Panc1 (cell line): ENCODE data around the gene LDLRAP1.

Experiments
- CTCF ChIP-seq: fragments of 450-650 bp; IDR thresholded peaks from 2 replicates; pipeline ENCODE4 v1.5.1; 2017; ENCODE audit warnings: mild to moderate bottlenecking
- POLR2AphosphoS5 ChIP-seq: IDR thresholded peaks from 2 replicates; pipeline ENCODE4 v1.6.1; 2012; ENCODE audit warnings: mild to moderate bottlenecking, low read depth, low read length, moderate library complexity
- SIN3A ChIP-seq: IDR thresholded peaks from 2 replicates; pipeline ENCODE4 v1.6.1; 2012; ENCODE audit warnings: low read depth, mild to moderate bottlenecking, low read length, moderate library complexity, borderline replicate concordance; ENCODE audit not compliant: insufficient read depth
- TCF7L2 ChIP-seq: IDR thresholded peaks from 2 replicates; pipeline ENCODE4 v1.6.1; 2011; ENCODE audit warnings: mild to moderate bottlenecking, low read depth, low read length, inconsistent platforms
- TF ChIP-seq, protein P1 (sequence below), 2 experiments: IDR thresholded peaks; 2 replicates each; pipeline ENCODE4 v1.6.1; 2011 to 2012; ENCODE audit warnings: low read depth in 2 of 2, control low read depth in 1 of 2, low read length in 1 of 2, mild to moderate bottlenecking in 1 of 2, moderate library complexity in 1 of 2; ENCODE audit not compliant: insufficient read depth in 1 of 2

DNA sequence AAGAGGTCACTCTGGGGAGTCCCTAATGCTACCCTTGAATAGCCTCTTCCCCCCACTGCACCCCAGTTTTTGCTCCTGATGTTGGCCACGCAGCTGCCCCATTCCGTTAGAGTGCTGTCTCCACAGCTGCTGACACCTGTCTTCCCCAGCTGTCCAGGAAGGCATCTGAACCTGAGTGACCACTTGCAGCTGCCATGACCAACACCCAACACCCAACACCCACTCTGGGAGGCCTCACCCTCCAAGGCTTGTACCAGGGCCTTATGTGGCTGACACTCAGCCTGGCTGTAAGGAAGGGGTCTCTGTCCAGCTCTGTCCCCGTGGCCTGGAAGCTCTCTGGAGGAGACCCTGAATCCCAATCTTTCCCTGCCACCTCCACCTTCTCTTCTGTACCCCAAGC lies 26.7 kb upstream of the LDLRAP1 start:
- TF ChIP-seq CTCF (no peak), POLR2AphosphoS5 (no peak), SIN3A (no peak), TCF7L2 (no peak)
- TF ChIP-seq, protein P1, sequence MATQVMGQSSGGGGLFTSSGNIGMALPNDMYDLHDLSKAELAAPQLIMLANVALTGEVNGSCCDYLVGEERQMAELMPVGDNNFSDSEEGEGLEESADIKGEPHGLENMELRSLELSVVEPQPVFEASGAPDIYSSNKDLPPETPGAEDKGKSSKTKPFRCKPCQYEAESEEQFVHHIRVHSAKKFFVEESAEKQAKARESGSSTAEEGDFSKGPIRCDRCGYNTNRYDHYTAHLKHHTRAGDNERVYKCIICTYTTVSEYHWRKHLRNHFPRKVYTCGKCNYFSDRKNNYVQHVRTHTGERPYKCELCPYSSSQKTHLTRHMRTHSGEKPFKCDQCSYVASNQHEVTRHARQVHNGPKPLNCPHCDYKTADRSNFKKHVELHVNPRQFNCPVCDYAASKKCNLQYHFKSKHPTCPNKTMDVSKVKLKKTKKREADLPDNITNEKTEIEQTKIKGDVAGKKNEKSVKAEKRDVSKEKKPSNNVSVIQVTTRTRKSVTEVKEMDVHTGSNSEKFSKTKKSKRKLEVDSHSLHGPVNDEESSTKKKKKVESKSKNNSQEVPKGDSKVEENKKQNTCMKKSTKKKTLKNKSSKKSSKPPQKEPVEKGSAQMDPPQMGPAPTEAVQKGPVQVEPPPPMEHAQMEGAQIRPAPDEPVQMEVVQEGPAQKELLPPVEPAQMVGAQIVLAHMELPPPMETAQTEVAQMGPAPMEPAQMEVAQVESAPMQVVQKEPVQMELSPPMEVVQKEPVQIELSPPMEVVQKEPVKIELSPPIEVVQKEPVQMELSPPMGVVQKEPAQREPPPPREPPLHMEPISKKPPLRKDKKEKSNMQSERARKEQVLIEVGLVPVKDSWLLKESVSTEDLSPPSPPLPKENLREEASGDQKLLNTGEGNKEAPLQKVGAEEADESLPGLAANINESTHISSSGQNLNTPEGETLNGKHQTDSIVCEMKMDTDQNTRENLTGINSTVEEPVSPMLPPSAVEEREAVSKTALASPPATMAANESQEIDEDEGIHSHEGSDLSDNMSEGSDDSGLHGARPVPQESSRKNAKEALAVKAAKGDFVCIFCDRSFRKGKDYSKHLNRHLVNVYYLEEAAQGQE (IDR thresholded peaks at IDR 0.05; ENCODE audit: insufficient read depth in 1 of 2, low read depth in 2 of 2, low read length in 1 of 2): no peak
